HEK293 (cell line): ENCODE data around the gene TP73.

Experiments used
- GFI1B ChIP-seq: fragments of 450-650 bp; formaldehyde crosslinking; IDR thresholded peaks from 2 replicates; pipeline ENCODE4 v1.5.1; 2016; ENCODE audit warnings: missing biosample characterization, missing genetic modification characterization
- GLI2 ChIP-seq: fragments of 450-650 bp; formaldehyde crosslinking; IDR thresholded peaks from 2 replicates; pipeline ENCODE4; 2017; ENCODE audit warnings: missing biosample characterization, missing genetic modification characterization, low read depth, borderline replicate concordance
- HOXC10 ChIP-seq: sonication (generic); formaldehyde crosslinking; IDR thresholded peaks from 2 replicates; pipeline ENCODE4 v1.8.1; 2023; ENCODE audit warnings: mild to moderate bottlenecking, missing genetic modification reagents
- HOXD13 ChIP-seq: sonication (generic); formaldehyde crosslinking; IDR thresholded peaks from 2 replicates; pipeline ENCODE4 v1.8.0; 2022; ENCODE audit warnings: missing genetic modification reagents, borderline replicate concordance
- KLF1 ChIP-seq: fragments of 450-650 bp; formaldehyde crosslinking; IDR thresholded peaks from 2 replicates; pipeline ENCODE4 v1.5.1; 2016; ENCODE audit warnings: missing biosample characterization, missing genetic modification characterization
- KLF16 ChIP-seq: fragments of 450-650 bp; formaldehyde crosslinking; IDR thresholded peaks from 2 replicates; pipeline ENCODE4 v1.5.1; 2017; ENCODE audit warnings: missing biosample characterization, missing genetic modification characterization
- KLF8 ChIP-seq: fragments of 450-650 bp; formaldehyde crosslinking; IDR thresholded peaks from 2 replicates; pipeline ENCODE4 v1.5.1; 2016; ENCODE audit warnings: missing biosample characterization, missing genetic modification characterization
- MYNN ChIP-seq: fragments of 450-650 bp; formaldehyde crosslinking; IDR thresholded peaks from 2 replicates; pipeline ENCODE4 v1.5.1; 2016; ENCODE audit warnings: missing biosample characterization, missing genetic modification characterization, borderline replicate concordance
- SP3 ChIP-seq: fragments of 450-650 bp; formaldehyde crosslinking; IDR thresholded peaks from 2 replicates; pipeline ENCODE4 v1.5.1; 2016; ENCODE audit warnings: missing biosample characterization, missing genetic modification characterization
- ZBTB21 ChIP-seq: fragments of 450-650 bp; formaldehyde crosslinking; IDR thresholded peaks from 2 replicates; pipeline ENCODE4 v1.5.1; 2017; ENCODE audit warnings: missing biosample characterization, missing genetic modification characterization
- ZBTB6 ChIP-seq: fragments of 450-650 bp; formaldehyde crosslinking; IDR thresholded peaks from 2 replicates; pipeline ENCODE4 v1.5.1; 2017; ENCODE audit warnings: missing biosample characterization, missing genetic modification characterization
- ZFP3 ChIP-seq: fragments of 450-650 bp; formaldehyde crosslinking; IDR thresholded peaks from 2 replicates; pipeline ENCODE4 v1.5.1; 2016; ENCODE audit warnings: low read depth, missing biosample characterization, missing genetic modification characterization
- ZFP37 ChIP-seq: fragments of 450-650 bp; formaldehyde crosslinking; IDR thresholded peaks from 2 replicates; pipeline ENCODE4 v1.5.1; 2016; ENCODE audit warnings: missing biosample characterization, missing genetic modification characterization
- ZFP41 ChIP-seq: fragments of 450-650 bp; formaldehyde crosslinking; IDR thresholded peaks from 2 replicates; pipeline ENCODE4 v1.5.1; 2016; ENCODE audit warnings: missing biosample characterization, missing genetic modification characterization, borderline replicate concordance
- ZNF112 ChIP-seq: fragments of 450-650 bp; formaldehyde crosslinking; IDR thresholded peaks from 2 replicates; pipeline ENCODE4 v1.5.0; 2017; ENCODE audit warnings: missing biosample characterization, missing genetic modification characterization
- ZNF169 ChIP-seq: fragments of 450-650 bp; formaldehyde crosslinking; IDR thresholded peaks from 2 replicates; pipeline ENCODE4 v1.5.1; 2016; ENCODE audit warnings: missing biosample characterization, missing genetic modification characterization
- ZNF184 ChIP-seq: fragments of 450-650 bp; IDR thresholded peaks from 2 replicates; pipeline ENCODE4 v1.5.1; 2018; ENCODE audit warnings: missing biosample characterization, mild to moderate bottlenecking, missing genetic modification characterization
- ZNF211 ChIP-seq: fragments of 450-650 bp; formaldehyde crosslinking; IDR thresholded peaks from 2 replicates; pipeline ENCODE4 v1.5.1; 2016; ENCODE audit warnings: low read depth, missing biosample characterization, missing genetic modification characterization
- ZNF266 ChIP-seq: fragments of 450-650 bp; formaldehyde crosslinking; IDR thresholded peaks from 2 replicates; pipeline ENCODE4 v1.5.1; 2016; ENCODE audit warnings: missing biosample characterization, missing genetic modification characterization, low read depth
- ZNF292 ChIP-seq: fragments of 450-650 bp; formaldehyde crosslinking; IDR thresholded peaks from 2 replicates; pipeline ENCODE4 v1.5.1; 2016; ENCODE audit warnings: low read depth, missing biosample characterization, missing genetic modification characterization, borderline replicate concordance
- ZNF354C ChIP-seq: fragments of 450-650 bp; formaldehyde crosslinking; IDR thresholded peaks from 2 replicates; pipeline ENCODE4 v1.5.1; 2016; ENCODE audit warnings: missing biosample characterization, missing genetic modification characterization, low read depth, borderline replicate concordance
- ZNF37A ChIP-seq: fragments of 450-650 bp; IDR thresholded peaks from 2 replicates; pipeline ENCODE4 v1.5.1; 2018; ENCODE audit warnings: missing biosample characterization, missing genetic modification characterization
- ZNF391 ChIP-seq: fragments of 450-650 bp; formaldehyde crosslinking; IDR thresholded peaks from 2 replicates; pipeline ENCODE4 v1.5.1; 2016; ENCODE audit warnings: low read depth, missing biosample characterization, missing genetic modification characterization, borderline replicate concordance
- ZNF416 ChIP-seq: fragments of 450-650 bp; formaldehyde crosslinking; IDR thresholded peaks from 2 replicates; pipeline ENCODE4 v1.5.1; 2016; ENCODE audit warnings: missing biosample characterization, missing genetic modification characterization
- ZNF426 ChIP-seq: fragments of 450-650 bp; formaldehyde crosslinking; IDR thresholded peaks from 2 replicates; pipeline ENCODE4 v1.5.1; 2017; ENCODE audit warnings: missing biosample characterization, missing genetic modification characterization, mild to moderate bottlenecking, inconsistent platforms, moderate library complexity
- ZNF433 ChIP-seq: fragments of 450-650 bp; formaldehyde crosslinking; IDR thresholded peaks from 2 replicates; pipeline ENCODE4 v1.5.1; 2016; ENCODE audit warnings: missing biosample characterization, missing genetic modification characterization, low read depth
- ZNF473 ChIP-seq: fragments of 450-650 bp; formaldehyde crosslinking; IDR thresholded peaks from 2 replicates; pipeline ENCODE4 v1.5.1; 2017; ENCODE audit warnings: missing biosample characterization, missing genetic modification characterization
- ZNF501 ChIP-seq: fragments of 450-650 bp; formaldehyde crosslinking; IDR thresholded peaks from 2 replicates; pipeline ENCODE4 v1.5.1; 2016; ENCODE audit warnings: missing biosample characterization, missing genetic modification characterization
- ZNF514 ChIP-seq: fragments of 450-650 bp; formaldehyde crosslinking; IDR thresholded peaks from 2 replicates; pipeline ENCODE4 v1.5.1; 2016; ENCODE audit warnings: missing biosample characterization, missing genetic modification characterization
- ZNF555 ChIP-seq: fragments of 450-650 bp; formaldehyde crosslinking; conservative IDR thresholded peaks from 2 replicates; pipeline ENCODE4 v1.5.1; 2017; ENCODE audit warnings: missing biosample characterization, mild to moderate bottlenecking, missing genetic modification characterization, inconsistent platforms
- ZNF623 ChIP-seq: fragments of 450-650 bp; formaldehyde crosslinking; IDR thresholded peaks from 2 replicates; pipeline ENCODE4 v1.5.1; 2016; ENCODE audit warnings: missing biosample characterization, missing genetic modification characterization
- ZNF658 ChIP-seq: fragments of 450-650 bp; formaldehyde crosslinking; IDR thresholded peaks from 2 replicates; pipeline ENCODE4; 2016; ENCODE audit warnings: missing biosample characterization, missing genetic modification characterization
- ZNF76 ChIP-seq: fragments of 450-650 bp; formaldehyde crosslinking; IDR thresholded peaks from 2 replicates; pipeline ENCODE4; 2016; ENCODE audit warnings: low read depth, missing biosample characterization, missing genetic modification characterization, borderline replicate concordance
- ZNF777 ChIP-seq: fragments of 450-650 bp; formaldehyde crosslinking; IDR thresholded peaks from 2 replicates; pipeline ENCODE4 v1.5.1; 2017; ENCODE audit warnings: missing biosample characterization, missing genetic modification characterization, borderline replicate concordance
- ZNF843 ChIP-seq: fragments of 450-650 bp; formaldehyde crosslinking; IDR thresholded peaks from 2 replicates; pipeline ENCODE4 v1.5.1; 2016; ENCODE audit warnings: missing biosample characterization, missing genetic modification characterization
- ZSCAN23 ChIP-seq: fragments of 450-650 bp; formaldehyde crosslinking; IDR thresholded peaks from 2 replicates; pipeline ENCODE4 v1.5.1; 2016; ENCODE audit warnings: missing biosample characterization, missing genetic modification characterization
- TF ChIP-seq, protein P1 (sequence below): fragments of 450-650 bp; formaldehyde crosslinking; IDR thresholded peaks from 2 replicates; pipeline ENCODE4 v1.5.1; 2017; ENCODE audit warnings: missing biosample characterization, missing genetic modification characterization
- TF ChIP-seq, protein P2 (sequence below): fragments of 450-650 bp; formaldehyde crosslinking; IDR thresholded peaks from 2 replicates; pipeline ENCODE4 v1.5.1; 2017; ENCODE audit warnings: missing biosample characterization, missing genetic modification characterization

TP73 gene

DNA sequence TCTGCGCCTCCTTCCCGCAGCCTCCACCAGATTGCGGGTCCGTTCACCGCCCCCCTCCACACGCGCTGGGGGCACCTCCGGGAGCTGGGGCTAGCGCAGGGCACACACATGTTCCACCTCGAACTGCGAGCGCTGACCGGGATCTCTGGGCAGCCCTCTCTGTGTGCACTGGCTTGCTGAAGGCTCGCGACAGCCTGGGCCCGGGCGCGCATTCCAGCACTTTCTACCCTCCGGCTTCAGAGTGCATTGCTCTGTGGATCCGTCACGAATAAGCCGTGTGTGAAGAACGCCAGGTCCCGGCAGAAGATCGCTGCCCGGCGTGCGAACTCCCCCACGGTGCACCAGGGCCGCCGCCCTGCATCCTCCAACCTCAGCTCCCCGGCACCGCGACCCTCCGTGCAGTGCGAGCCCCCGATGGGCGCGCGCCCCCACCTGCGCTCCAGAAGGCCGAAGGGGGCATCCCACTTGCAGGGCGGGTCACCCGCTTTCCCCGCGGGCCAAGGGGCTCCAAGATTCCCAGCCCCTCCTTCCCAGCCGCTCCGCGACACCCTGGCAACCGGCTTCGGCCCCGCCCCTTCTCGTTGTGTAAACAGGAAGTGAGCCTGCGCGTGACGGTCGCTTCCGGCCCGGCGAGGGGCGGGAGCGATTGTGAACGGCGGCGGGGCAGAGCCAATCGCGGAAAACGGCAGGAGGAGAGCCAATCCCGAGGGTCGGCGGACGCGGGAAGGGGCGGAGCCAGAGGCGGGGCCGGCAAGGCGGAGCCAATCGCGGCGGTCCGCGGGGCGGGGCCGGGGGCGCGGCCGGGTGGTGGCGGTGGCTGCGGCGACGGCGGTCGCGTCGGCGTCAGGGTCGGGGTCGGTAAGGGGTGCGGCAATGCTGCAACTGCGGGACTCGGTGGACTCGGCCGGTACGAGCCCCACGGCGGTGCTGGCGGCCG, 27.8 kb upstream of the TP73 start, which contains the start of gene TPRG1L (continued):
- TF ChIP-seq, protein P1, sequence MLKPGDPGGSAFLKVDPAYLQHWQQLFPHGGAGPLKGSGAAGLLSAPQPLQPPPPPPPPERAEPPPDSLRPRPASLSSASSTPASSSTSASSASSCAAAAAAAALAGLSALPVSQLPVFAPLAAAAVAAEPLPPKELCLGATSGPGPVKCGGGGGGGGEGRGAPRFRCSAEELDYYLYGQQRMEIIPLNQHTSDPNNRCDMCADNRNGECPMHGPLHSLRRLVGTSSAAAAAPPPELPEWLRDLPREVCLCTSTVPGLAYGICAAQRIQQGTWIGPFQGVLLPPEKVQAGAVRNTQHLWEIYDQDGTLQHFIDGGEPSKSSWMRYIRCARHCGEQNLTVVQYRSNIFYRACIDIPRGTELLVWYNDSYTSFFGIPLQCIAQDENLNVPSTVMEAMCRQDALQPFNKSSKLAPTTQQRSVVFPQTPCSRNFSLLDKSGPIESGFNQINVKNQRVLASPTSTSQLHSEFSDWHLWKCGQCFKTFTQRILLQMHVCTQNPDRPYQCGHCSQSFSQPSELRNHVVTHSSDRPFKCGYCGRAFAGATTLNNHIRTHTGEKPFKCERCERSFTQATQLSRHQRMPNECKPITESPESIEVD (tag by site-specific recombination): no peak
- TF ChIP-seq ZSCAN23 (tag by site-specific recombination) (no peak), HOXD13 (no peak), ZNF76 (tag by site-specific recombination) (peak; percentile 83), ZNF514 (tag by site-specific recombination) (no peak), ZNF433 (no peak), ZNF623 (tag by site-specific recombination) (no peak), ZNF37A (no peak), KLF8 (peak; percentile 80), ZNF501 (tag by site-specific recombination) (no peak), ZNF843 (tag by site-specific recombination) (no peak), ZNF169 (no peak), ZFP37 (tag by site-specific recombination) (no peak), ZNF211 (tag by site-specific recombination) (no peak), ZFP3 (tag by site-specific recombination) (no peak), ZFP41 (no peak), ZNF426 (tag by site-specific recombination) (no peak), MYNN (no peak), ZBTB21 (tag by site-specific recombination) (no peak), KLF1 (tag by site-specific recombination) (peak; percentile 58), ZNF555 (tag by site-specific recombination) (no peak), SP3 (peak; percentile 93), ZNF354C (tag by site-specific recombination) (no peak), KLF16 (tag by site-specific recombination) (peak; percentile 67; the same call in 1 of the 2 replicates), ZNF658 (tag by site-specific recombination) (no peak), ZBTB6 (tag by site-specific recombination) (no peak), GFI1B (tag by site-specific recombination) (no peak), ZNF292 (tag by site-specific recombination) (no peak), ZNF416 (no peak), ZNF391 (tag by site-specific recombination) (peak; percentile 64; the same call in 1 of the 2 replicates), ZNF777 (no peak), ZNF266 (tag by site-specific recombination) (no peak), ZNF112 (tag by site-specific recombination) (no peak), ZNF184 (tag by site-specific recombination) (no peak), HOXC10 (no peak), GLI2 (tag by site-specific recombination) (no peak), ZNF473 (no peak)
- TF ChIP-seq, protein P2, sequence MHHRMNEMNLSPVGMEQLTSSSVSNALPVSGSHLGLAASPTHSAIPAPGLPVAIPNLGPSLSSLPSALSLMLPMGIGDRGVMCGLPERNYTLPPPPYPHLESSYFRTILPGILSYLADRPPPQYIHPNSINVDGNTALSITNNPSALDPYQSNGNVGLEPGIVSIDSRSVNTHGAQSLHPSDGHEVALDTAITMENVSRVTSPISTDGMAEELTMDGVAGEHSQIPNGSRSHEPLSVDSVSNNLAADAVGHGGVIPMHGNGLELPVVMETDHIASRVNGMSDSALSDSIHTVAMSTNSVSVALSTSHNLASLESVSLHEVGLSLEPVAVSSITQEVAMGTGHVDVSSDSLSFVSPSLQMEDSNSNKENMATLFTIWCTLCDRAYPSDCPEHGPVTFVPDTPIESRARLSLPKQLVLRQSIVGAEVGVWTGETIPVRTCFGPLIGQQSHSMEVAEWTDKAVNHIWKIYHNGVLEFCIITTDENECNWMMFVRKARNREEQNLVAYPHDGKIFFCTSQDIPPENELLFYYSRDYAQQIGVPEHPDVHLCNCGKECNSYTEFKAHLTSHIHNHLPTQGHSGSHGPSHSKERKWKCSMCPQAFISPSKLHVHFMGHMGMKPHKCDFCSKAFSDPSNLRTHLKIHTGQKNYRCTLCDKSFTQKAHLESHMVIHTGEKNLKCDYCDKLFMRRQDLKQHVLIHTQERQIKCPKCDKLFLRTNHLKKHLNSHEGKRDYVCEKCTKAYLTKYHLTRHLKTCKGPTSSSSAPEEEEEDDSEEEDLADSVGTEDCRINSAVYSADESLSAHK (tag by site-specific recombination): no peak
